Measurements from ENCODE around the gene RDH8. TPM values are rescaled to one million over a fixed set of nuclear protein-coding genes. Genes with fewer than 3 reads are reported as not detected.

The RDH8 gene
- total RNA-seq, 1 experiment from 2014 or later, result not detected

DNA sequence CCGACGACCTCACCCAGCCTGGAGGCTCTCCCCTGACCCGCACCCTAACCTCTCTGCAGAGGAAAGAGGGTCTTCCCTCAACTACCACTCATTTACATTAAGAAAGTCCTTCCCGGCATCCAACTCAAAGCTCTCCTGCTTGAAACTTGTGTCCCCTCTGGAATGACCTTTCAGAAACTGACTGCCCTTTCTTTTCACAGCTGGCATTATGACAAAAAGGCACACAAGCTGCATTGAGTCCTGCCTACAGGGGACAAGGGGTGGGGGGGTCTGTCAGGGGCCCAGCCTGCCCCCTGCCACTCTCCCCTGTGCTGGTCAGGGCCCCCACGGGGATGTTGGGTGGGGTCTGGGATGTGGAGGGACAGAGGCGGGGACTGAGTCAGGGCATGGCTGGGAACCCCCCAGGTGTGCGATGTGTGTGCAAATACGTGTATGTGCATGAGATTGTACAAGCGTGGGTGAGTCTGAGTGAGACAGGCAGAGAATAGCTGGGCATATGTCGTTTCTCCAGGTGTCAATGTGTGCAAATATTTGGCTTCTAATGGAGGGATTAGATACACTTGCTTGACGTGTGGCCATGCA is 5.0 kb upstream of the RDH8 start:
- H3K4me1 Mint-ChIP-seq, result peaks cover 17 to 24% of the 10 kb centered on the region in 2 experiments
- no peak overlapping the region for H2BK5ac ChIP-seq (ENCODE audit: insufficient read length, low read length)
- H3K27me3 ChIP-seq (ENCODE audit: insufficient read depth, low read length), result peaks cover 4% of the 10 kb centered on the region; the same call in 1 of the 2 replicates
- H4K8ac ChIP-seq (replicated peaks; ENCODE audit: insufficient read length, low read depth, low read length), result no peak overlapping the region
- H3K4me1 ChIP-seq (ENCODE audit: insufficient read depth, low read length), result peaks cover 5% of the 10 kb centered on the region; the same call in 1 of the 2 replicates
- no peak overlapping the region for H3K27ac Mint-ChIP-seq
- H2BK12ac ChIP-seq (ENCODE audit: insufficient read length, low read depth, low read length), result no peak overlapping the region
- no peak overlapping the region for H3K27ac ChIP-seq (ENCODE audit: insufficient read length, low read depth, low read length)
- no peak overlapping the region for H4K5ac ChIP-seq (ENCODE audit: insufficient read length, low read depth, low read length)
- no peak overlapping the region for H3K56ac ChIP-seq (ENCODE audit: insufficient read length, low read depth, low read length)
- TF ChIP-seq, protein P1, sequence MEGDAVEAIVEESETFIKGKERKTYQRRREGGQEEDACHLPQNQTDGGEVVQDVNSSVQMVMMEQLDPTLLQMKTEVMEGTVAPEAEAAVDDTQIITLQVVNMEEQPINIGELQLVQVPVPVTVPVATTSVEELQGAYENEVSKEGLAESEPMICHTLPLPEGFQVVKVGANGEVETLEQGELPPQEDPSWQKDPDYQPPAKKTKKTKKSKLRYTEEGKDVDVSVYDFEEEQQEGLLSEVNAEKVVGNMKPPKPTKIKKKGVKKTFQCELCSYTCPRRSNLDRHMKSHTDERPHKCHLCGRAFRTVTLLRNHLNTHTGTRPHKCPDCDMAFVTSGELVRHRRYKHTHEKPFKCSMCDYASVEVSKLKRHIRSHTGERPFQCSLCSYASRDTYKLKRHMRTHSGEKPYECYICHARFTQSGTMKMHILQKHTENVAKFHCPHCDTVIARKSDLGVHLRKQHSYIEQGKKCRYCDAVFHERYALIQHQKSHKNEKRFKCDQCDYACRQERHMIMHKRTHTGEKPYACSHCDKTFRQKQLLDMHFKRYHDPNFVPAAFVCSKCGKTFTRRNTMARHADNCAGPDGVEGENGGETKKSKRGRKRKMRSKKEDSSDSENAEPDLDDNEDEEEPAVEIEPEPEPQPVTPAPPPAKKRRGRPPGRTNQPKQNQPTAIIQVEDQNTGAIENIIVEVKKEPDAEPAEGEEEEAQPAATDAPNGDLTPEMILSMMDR (conservative IDR thresholded peaks at IDR 0.05), result no peak
- no CpG with 5 or more reads among the region's 11 CpGs for WGBS (ENCODE audit: extremely low coverage, insufficient read length, low lambda C conversion rate)
- no peak overlapping the region for H3T11ph ChIP-seq (ENCODE audit: low read length)
- no peaks in the 10 kb centered on the region for H3K79me2 ChIP-seq (ENCODE audit: insufficient read depth, low read length)
- H2BK20ac ChIP-seq (ENCODE audit: low read depth, low read length, poor library complexity, severe bottlenecking), result no peak overlapping the region
- H2AK5ac ChIP-seq (ENCODE audit: insufficient read length, low read length), result no peak overlapping the region
- no peaks in the 10 kb centered on the region for H3K23me2 ChIP-seq (ENCODE audit: insufficient read length, low read depth, low read length, poor library complexity, severe bottlenecking)
- no peak overlapping the region for H2BK120ac ChIP-seq (ENCODE audit: low read depth, low read length, poor library complexity, severe bottlenecking)
- H3K9me3 ChIP-seq (ENCODE audit: control insufficient read depth, low read depth, low read length), result no peaks in the 10 kb centered on the region
- peaks cover 72% of the 10 kb centered on the region for H3K27me3 Mint-ChIP-seq (ENCODE audit: low read depth)
- DNase-seq, result no peak
- H3K9ac ChIP-seq (ENCODE audit: extremely low read depth, insufficient read length, low read length), result no peak overlapping the region
- H3K9me3 Mint-ChIP-seq, result peaks cover 1 to 2% of the 10 kb centered on the region in 2 experiments; a peak in 2 of 5 replicates
- no peak overlapping the region for H4K91ac ChIP-seq (ENCODE audit: insufficient read length, low read depth, low read length)
- no peaks in the 10 kb centered on the region; a peak in 1 of 7 replicates for H3K36me3 Mint-ChIP-seq (ENCODE audit: insufficient read depth in 1 of 3, low read depth in 3 of 3)
- H2AFZ ChIP-seq (ENCODE audit: low read length), result no peak overlapping the region
- no peak overlapping the region for H3K18ac ChIP-seq (ENCODE audit: insufficient read length, low read depth, low read length)
- H3K4me2 ChIP-seq (ENCODE audit: insufficient read depth, insufficient read length, low read length), result no peak overlapping the region
- no peaks in the 10 kb centered on the region for H4K20me1 ChIP-seq (ENCODE audit: control insufficient read depth, insufficient read depth, insufficient read length)
- H2BK15ac ChIP-seq (ENCODE audit: low read depth, low read length), result no peak overlapping the region
- H3K23ac ChIP-seq (ENCODE audit: insufficient read length, low read depth, low read length), result no peak overlapping the region
- H3K79me1 ChIP-seq (ENCODE audit: insufficient read depth, low read depth, low read length, poor library complexity, severe bottlenecking), result no peaks in the 10 kb centered on the region
- peak overlapping the region in 1 of 2 experiments; percentile 61; a peak in 2 of 5 replicates for H3K4me3 Mint-ChIP-seq
- no peak overlapping the region for H3K14ac ChIP-seq (ENCODE audit: insufficient read depth, low read length)
- no peak overlapping the region for H3K4ac ChIP-seq (ENCODE audit: low read depth, low read length)
